Breast epithelium (tissue), 4 donors: ENCODE measurements around the gene SLC5A2. TPM values are rescaled to one million over a fixed set of nuclear protein-coding genes. Genes with fewer than 3 reads are reported as not detected.

ENCODE experiments used
- DNase-seq, 2 donors: peaks; one replicate each; pipeline ENCODE4 v3.0.0-alpha.2; 2019; ENCODE audit warnings: low spot score in 2 of 2
- H3K27ac ChIP-seq, 2 donors: fragments of 200-600 bp; sonication (generic) in 1 of 2; one replicate each; pipeline ENCODE4 v1.5.1; 2016 to 2019; ENCODE audit warnings: mild to moderate bottlenecking in 1 of 2
- H3K27me3 ChIP-seq, 2 donors: fragments of 200-600 bp; sonication (generic) in 1 of 2; one replicate each; pipeline versions ENCODE4 v1.5.1 to v1.6.0; 2017 to 2019; ENCODE audit warnings: control low read depth in 1 of 2, mild to moderate bottlenecking in 1 of 2
- H3K36me3 ChIP-seq: fragments of 200-600 bp; one replicate; pipeline ENCODE4 v1.5.1; 2019
- H3K4me1 ChIP-seq, 2 donors: fragments of 200-600 bp; sonication (generic); one replicate each; pipeline ENCODE4 v1.5.1; 2016 to 2019; ENCODE audit warnings: control low read depth in 1 of 2
- H3K4me3 ChIP-seq, 3 donors: fragments of 200-600 bp; sonication (generic); 1 replicate in 2 of 3; 2 replicates in 1 of 3; pipeline ENCODE4 v1.5.1; 2016 to 2019; ENCODE audit warnings: mild to moderate bottlenecking in 3 of 3, moderate library complexity in 2 of 3
- H3K9me3 ChIP-seq, 2 donors: fragments of 200-600 bp; sonication (generic) in 1 of 2; one replicate each; pipeline ENCODE4 v1.5.1; 2016 to 2019; ENCODE audit warnings: control low read depth in 1 of 2
- CTCF ChIP-seq, 3 donors: fragments of 450-650 bp; IDR thresholded peaks; one replicate each; pipeline ENCODE4 v1.5.1; 2016 to 2017; ENCODE audit warnings: antibody characterized with exemption in 3 of 3, mild to moderate bottlenecking in 3 of 3, moderate library complexity in 3 of 3
- POLR2A ChIP-seq: fragments of 450-650 bp; IDR thresholded peaks from one replicate; pipeline ENCODE4 v1.6.1; 2016; ENCODE audit warnings: antibody characterized with exemption, mild to moderate bottlenecking, moderate library complexity
- POLR2AphosphoS5 ChIP-seq, 3 donors: sonication (generic); formaldehyde crosslinking; IDR thresholded peaks; one replicate each; pipeline ENCODE4 v1.6.1; 2017; ENCODE audit warnings: antibody characterized with exemption in 3 of 3
- intact Hi-C: fragments of 100-400 bp; cut with DNase I; formaldehyde crosslinking; loops from one replicate; pipeline ENCODE4 v1.15.1; 2023; ENCODE audit warnings: low total_unique reads
- total RNA-seq, 3 donors: library from RNA; depleted of rRNA; stranded (reverse); fragments of >200 nt; gene quantifications; one replicate each; pipeline ENCODE4 v1.1.0, GENCODE V29; 2016

Gene SLC5A2
- total RNA-seq, 3 donors from 2014 or later: 0.44 to 0.98 TPM; not detected in 1

- Histone ChIP-seq H3K27ac (no peak overlapping the region), H3K4me1 (no peaks in the 10 kb centered on the region), H3K36me3 (no peaks in the 10 kb centered on the region), H3K9me3 (no peaks in the 10 kb centered on the region), H3K27me3 (no peaks in the 10 kb centered on the region), H3K4me3 (no peak overlapping the region)
- TF ChIP-seq POLR2AphosphoS5 (IDR thresholded peaks at IDR 0.05) (no peak), POLR2A (no peak), CTCF (IDR thresholded peaks at IDR 0.05) (no peak)
- DNase-seq: no peak
- intact Hi-C loops: no loop called here
Observed at GRCh38 chr16:31475946-31476302, 7.0 kb upstream of the SLC5A2 start.

GRCh38 chr16:31476303-31477219 lies 6.4 kb upstream of the SLC5A2 start:
- Histone ChIP-seq H3K36me3 (no peaks in the 10 kb centered on the region), H3K4me1 (no peaks in the 10 kb centered on the region), H3K27me3 (no peaks in the 10 kb centered on the region), H3K4me3 (peak overlapping the region; percentile 2 to 22 (median 11)), H3K27ac (peak overlapping the region in 1 of 2 donors; percentile 15), H3K9me3 (no peaks in the 10 kb centered on the region)
- no peak for DNase-seq
- intact Hi-C loops: no loop called here
- TF ChIP-seq CTCF (IDR thresholded peaks at IDR 0.05) (no peak), POLR2A (no peak), POLR2AphosphoS5 (IDR thresholded peaks at IDR 0.05) (no peak)

- peak in 1 of 2 donors; percentile 77 for DNase-seq
- peak in 1 of 3 donors; percentile 41 for TF ChIP-seq CTCF (IDR thresholded peaks at IDR 0.05)
- no peak for TF ChIP-seq POLR2AphosphoS5 (IDR thresholded peaks at IDR 0.05)
- no peak for TF ChIP-seq POLR2A
- Histone ChIP-seq H3K36me3 (no peaks in the 10 kb centered on the region), H3K27ac (peak overlapping the region in 1 of 2 donors; percentile 2), H3K4me3 (peak overlapping the region; percentile 2 to 11 (median 9)), H3K27me3 (no peaks in the 10 kb centered on the region), H3K4me1 (no peaks in the 10 kb centered on the region), H3K9me3 (no peaks in the 10 kb centered on the region)
- intact Hi-C loops: no loop called here
Observed at GRCh38 chr16:31477220-31478216, 5.4 kb upstream of the SLC5A2 start.

- no peak for DNase-seq
- TF ChIP-seq POLR2AphosphoS5 (IDR thresholded peaks at IDR 0.05) (no peak), POLR2A (no peak), CTCF (IDR thresholded peaks at IDR 0.05) (no peak)
- Histone ChIP-seq H3K36me3 (no peaks in the 10 kb centered on the region), H3K27me3 (no peaks in the 10 kb centered on the region), H3K9me3 (no peaks in the 10 kb centered on the region), H3K27ac (peak overlapping the region in 1 of 2 donors; percentile 7), H3K4me3 (no peak overlapping the region), H3K4me1 (no peaks in the 10 kb centered on the region)
- intact Hi-C loops: no loop called here
Observed at GRCh38 chr16:31478956-31479355, 4.0 kb upstream of the SLC5A2 start.
